ENCODE measurements around the gene SORD.
"Not testable (repeated sequence)": the region's sequence is repeated elsewhere in the genome, so short reads cannot be mapped to it uniquely, and the experiment has no call there.

Gene SORD

GRCh38 chr15:45022871-45023658, at the start of gene SORD:
SORD (plus strand) TSS chr15:45023195; CDS start chr15:45023284, 89 bp downstream.
- DNase-seq, result peak; percentile 32 to 71

GRCh38 chr15:44976183-44976582, 46.8 kb upstream of the SORD start:
- DNase-seq, result not testable (repeated sequence)

GRCh38 chr15:44977781-44978180, 45.2 kb upstream of the SORD start:
- DNase-seq, result not testable (repeated sequence)

- not testable (repeated sequence) for DNase-seq
Measured at GRCh38 chr15:44979617-44980339, 43.2 kb upstream of the SORD start.

- DNase-seq, result not testable (repeated sequence)
Measured at GRCh38 chr15:44984144-44984543, 38.9 kb upstream of the SORD start.

- DNase-seq, result not testable (repeated sequence)
Measured at GRCh38 chr15:44986346-44987055, 36.5 kb upstream of the SORD start.

- DNase-seq, result not testable (repeated sequence)
Measured at GRCh38 chr15:44987711-44988110, 35.3 kb upstream of the SORD start.

GRCh38 chr15:44988184-44988869, 34.7 kb upstream of the SORD start:
- not testable (repeated sequence) for DNase-seq

GRCh38 chr15:44988870-44989219, 34.1 kb upstream of the SORD start:
- DNase-seq, result not testable (repeated sequence)

- not testable (repeated sequence) for DNase-seq
Measured at GRCh38 chr15:44997632-44998031, 25.4 kb upstream of the SORD start.

GRCh38 chr15:44999105-44999504, 23.9 kb upstream of the SORD start:
- no peak for DNase-seq

- not testable (repeated sequence) for DNase-seq
Measured at GRCh38 chr15:45001180-45001579, 21.8 kb upstream of the SORD start.

GRCh38 chr15:45003731-45004410, 19.1 kb upstream of the SORD start:
- not testable (repeated sequence) for DNase-seq

- not testable (repeated sequence) for DNase-seq
Measured at GRCh38 chr15:45004590-45005175, 18.3 kb upstream of the SORD start.

- DNase-seq, result no peak
Measured at GRCh38 chr15:45009046-45009445, 13.9 kb upstream of the SORD start.

GRCh38 chr15:45015114-45015513, 7.9 kb upstream of the SORD start:
- not testable (repeated sequence) for DNase-seq

- DNase-seq, result not testable (repeated sequence)
Measured at GRCh38 chr15:45020222-45020900, 2.6 kb upstream of the SORD start.

- DNase-seq, result not testable (repeated sequence)
Measured at GRCh38 chr15:45020901-45021259, 2.1 kb upstream of the SORD start.

GRCh38 chr15:45021348-45021747, 1.6 kb upstream of the SORD start:
- DNase-seq, result no peak

- peak in 1 of 2 experiments; percentile 12 for DNase-seq
Measured at GRCh38 chr15:45023659-45024225, 747 bp downstream of the SORD start.

- DNase-seq, result not testable (repeated sequence)
Measured at GRCh38 chr15:45024649-45025048, 1.7 kb downstream of the SORD start.

Measured in SW 1271 (cell line).